Hindlimb muscle (tissue), 1 donor: Measurements from ENCODE around the gene PTPRJ. TPM values are rescaled to one million over a fixed set of nuclear protein-coding genes. Genes with fewer than 3 reads are reported as not detected.
"Not testable (repeated sequence)": the region's sequence is repeated elsewhere in the genome, so short reads cannot be mapped to it uniquely, and the experiment has no call there.

Source experiments
- DNase-seq: peaks from one replicate; pipeline ENCODE4 v3.0.0-alpha.2; 2013
- polyA plus RNA-seq: library from polyadenylated mRNA; unstranded; fragments of 120-200 nt; gene quantifications from one replicate; pipeline ENCODE4 v1.2.1, GENCODE V29; 2013; ENCODE audit not compliant: insufficient read length

The PTPRJ gene
- polyA plus RNA-seq, 1 donor = 3.2 TPM

DNA sequence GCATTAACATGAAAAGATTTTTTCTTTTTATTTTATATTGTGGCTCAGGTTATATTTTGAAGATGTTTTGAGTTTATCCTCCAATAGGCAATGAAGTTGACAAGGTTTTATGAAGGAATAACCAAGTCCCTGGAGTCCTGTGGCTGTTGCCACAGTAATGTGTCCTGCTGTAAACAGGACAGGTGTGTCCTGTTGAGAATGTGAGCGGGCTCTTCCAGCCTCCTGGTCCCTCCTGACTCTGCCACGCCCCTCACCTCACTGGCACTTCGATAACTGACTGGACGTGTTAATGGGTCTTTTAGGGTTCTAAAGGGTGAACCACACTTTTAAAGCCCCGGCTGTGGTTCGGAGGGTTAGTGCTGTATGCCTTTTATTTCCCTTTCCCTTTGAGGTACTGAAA, 188.5 kb downstream of the PTPRJ start:
- no peak for DNase-seq

DNA sequence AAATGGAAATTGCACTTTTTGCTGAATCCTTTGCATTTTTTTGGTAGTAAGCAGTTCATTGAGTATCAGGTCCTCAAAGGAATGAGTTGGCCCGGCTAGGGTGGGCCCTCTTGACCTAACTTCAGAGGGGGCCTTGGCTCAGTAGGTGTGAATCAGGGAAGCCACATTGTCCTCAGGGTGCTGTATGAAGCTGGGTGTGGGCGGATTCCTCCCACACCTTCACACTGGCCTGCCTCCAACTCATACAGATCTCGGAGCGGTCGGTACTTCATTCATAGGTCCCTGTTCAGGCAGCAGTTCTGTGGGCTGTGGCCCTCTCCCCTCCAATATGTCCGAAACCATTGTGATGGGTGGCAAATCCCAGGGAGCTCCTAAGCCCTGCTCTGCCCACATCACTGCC, 188.9 kb downstream of the PTPRJ start:
- DNase-seq = no peak

DNA sequence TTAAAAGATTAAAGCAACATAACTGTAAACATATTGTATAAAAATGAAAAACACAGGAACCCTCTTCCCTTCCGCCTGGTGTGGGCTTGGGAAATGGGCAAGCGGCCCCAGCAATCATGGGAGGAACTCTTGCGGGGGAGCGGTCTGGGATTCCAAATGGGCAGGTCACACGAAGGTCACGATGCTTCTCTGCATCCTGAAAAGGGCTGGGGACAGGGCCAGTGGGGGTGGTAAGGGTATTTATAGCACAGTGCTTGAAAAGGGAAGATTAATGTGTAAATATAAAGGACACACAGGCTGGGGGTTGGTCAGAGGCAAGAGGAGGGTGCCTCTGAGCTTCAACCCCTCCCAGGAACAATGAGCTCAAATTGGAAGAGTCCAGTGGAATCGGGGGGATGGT, 189.4 kb downstream of the PTPRJ start:
- DNase-seq = no peak

DNA sequence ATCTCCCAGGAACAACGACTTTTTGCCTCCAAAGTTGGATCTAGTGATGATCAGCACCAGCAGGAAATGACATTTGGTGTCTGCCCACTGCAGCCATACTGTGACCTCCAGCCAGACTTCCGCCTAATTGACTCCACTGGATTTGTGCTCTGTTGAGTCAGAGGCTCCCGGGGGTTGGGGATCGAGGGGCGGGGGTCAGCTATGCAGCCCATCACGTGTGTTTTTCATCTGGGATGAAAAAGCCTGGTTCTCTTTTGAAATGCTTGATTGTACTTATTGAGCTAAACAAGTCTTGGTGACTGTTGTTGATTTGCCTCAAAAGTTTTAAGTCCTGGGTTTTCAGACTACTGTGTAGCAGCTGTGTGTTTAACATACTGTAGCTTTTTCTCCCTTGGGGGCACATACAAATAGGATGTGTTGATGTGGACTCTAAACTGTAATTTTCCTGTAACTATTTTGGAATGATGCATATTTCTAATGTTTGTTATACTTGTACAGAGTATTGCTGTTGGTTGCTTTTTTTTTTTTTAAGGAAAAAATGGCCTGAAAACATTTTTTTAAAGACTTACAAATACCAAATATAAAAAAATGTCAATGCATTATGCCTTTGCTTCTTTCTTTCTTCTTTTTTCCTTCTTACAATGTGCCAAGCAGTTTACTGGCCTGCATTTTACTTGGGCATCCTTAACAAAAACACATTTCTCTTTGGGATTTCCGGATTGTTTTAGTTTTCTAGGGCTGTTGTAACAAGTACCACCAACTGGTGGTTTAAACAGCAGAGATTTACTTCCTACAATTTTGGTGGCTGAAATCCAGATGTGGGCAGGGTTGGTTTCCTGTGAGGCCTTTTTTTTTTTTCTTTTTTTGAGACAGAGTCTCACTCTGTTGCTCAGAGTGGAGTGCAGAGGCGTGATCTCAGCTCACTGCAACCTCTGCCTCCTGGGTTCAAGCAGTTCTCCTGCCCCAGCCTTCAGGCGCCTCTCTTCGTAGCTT, 190.2 kb downstream of the PTPRJ start:
- no peak for DNase-seq

DNA sequence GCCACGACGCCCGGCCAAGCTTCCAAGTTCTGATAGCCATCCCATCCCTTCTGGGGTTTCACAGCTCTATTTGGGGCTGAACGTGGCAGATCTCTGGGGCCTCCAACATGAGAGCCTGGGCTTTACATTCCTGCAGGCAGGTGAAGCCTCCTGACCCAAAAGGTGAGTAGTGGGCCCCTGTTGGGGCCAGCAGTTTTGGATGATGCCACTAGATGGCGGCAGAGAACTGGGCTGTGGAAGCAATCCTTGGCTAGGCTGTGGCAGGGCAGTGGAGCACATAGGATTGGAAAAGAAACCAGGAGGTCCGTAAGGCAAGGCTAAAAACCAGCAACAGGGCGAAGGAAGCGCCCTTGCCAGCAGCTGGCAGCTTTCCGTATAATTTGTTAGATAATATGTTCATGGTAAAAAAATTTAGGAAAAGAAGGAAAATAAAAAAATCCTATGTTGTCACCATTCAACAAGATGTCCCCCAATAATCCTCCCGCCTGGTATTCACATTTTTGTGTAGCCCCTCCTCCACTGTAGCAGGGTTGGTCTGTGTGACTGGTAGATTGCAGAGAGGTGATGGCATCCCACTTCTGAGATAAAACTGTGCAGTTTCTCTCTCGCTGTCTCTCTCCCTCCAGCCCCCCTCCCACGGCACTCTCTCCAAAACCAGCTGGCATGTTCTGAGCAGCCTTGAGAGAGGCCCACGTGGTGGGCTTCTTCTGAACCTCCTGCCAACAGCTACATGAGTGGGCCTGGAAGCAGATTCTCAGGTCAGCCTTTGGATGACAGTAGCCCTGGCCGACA, 192.7 kb downstream of the PTPRJ start:
- DNase-seq = no peak

DNA sequence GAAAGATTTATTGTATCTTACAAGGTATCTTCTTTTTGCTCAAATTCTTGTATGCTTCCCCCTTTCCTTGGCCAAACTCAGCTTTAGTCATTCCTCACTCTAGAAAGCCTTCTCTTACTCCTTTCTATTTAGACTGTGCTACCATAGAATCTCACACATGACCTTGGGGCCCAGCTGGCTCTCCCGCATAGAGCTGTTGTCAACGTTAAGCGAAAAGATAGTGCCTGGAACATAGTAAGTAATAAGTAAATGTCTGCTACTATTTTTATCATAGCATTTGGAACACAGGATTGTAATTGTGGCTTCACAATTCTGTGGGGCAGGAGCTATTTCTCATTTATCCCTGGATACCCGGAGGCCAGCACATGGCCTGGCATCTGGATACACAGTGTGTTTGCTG, 197.3 kb downstream of the PTPRJ start:
- no peak for DNase-seq

DNA sequence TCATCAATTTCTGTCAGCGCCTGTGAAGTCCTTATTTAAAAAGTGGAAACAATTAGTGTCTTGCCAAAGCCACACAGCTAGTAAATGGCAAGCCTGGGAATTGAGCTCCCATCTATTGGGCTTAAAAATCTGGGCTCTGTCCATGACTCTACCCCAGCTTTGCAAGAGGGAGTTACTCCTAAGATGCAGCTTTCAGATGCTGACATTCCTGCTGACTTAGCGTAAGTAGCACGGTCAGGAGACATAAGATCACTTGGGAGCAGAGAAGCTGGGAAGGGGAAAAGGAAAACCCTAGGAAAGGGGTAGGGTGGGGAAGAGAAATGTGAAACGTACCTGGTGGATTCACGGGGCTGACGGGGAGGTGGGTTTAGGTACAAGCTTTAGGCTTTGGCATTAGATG, 200.3 kb downstream of the PTPRJ start:
- no peak for DNase-seq

DNA sequence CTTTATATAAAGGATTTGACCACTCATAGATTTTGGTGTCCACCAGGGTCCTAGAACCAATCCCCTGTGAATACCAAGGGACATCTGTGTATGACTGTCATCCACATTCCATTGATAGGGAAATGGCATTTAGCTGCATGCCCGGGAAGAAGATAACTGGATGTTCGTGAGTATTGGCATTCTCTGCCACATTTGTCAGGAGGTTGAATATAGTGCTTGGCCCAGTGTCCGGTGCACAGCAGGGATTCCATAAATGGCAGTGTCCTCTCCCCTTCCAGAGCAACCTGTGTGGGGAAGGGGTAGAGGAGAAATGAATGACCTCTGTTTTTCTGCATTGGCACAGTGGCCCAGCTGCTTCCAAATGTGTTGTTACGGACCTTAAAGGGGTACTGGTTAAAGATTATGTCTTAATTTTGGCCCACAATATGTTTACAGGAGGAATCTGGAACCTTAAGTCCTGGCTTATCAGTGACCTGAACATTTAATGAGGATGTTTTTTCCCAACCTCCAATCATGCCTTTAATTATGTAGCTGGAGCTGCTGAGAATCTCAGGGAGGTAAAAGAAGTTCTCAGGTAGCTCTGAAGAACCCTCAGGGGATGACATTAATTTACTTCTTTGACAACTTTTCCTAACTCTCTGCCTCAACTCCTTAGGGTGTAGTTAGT, 202.6 kb downstream of the PTPRJ start:
- DNase-seq = no peak

DNA sequence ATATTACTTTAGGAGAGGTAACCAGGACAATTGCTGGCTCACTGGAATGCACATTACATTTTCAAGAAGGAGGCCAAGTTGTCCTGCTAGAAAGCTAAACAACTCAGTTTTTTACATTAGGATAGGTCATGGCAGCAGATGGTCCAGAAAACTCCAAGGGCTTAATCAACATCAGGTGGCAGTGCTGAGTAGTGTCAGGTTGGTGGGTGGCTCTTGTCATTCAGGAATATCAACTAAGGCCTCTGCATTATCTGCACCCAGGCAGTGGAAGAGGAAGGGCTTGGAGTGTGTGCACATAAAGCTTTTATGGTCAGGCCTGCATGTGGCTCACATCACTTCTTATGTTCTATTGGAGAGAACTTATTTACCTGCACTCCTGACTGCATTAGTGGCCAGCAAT, 204.1 kb downstream of the PTPRJ start:
- no peak for DNase-seq

DNA sequence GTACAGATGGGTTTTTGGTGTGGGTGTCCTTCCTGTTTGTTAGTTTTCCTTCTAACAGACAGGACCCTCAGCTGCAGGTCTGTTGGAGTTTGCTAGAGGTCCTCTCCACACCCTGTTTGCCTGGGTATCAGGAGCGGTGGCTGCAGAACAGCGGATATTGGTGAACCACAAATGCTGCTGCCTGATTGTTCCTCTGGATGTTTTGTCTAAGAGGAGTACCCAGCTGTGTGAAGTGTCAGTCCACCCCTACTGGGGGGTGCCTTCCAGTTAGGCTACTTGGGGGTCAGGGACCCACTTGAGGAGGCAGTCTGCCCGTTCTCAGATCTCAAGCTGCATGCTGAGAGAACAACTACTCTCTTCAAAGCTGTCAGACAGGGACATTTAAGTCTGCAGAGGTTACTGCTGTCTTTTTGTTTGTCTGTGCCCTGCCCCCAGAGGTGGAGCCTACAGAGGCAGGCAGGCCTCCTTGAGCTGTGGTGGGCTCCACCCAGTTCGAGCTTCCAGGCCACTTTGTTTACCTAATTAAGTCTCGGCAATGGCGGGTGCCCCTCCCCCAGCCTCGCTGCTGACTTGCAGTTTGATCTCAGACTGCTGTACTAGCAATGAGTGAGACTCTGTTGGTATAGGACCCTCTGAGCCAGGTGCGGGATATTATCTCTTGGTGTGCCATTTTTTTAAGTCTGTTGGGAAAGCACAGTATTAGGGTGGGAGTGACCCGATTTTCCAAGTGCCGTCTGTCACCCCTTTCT, 210.7 kb downstream of the PTPRJ start:
- not testable (repeated sequence) for DNase-seq

DNA sequence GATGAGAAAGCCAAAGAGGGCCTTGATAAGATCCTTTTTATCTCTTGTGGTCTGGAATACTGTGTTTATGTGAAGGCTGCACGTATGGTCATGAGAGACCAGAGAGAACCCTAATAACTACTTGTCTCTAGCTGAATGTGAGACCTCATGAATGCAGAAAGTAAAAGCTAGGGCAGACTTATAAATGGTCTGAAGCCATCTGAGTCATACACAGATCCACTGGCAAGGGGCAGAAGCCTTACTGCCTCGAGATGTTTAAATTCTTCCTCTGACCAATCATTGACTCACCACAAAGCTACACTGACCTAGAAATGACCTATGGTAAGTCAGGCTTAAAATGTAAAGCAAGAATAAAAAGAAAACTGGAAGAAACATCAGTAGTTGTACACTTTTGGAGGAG, 213.5 kb downstream of the PTPRJ start:
- DNase-seq = no peak

DNA sequence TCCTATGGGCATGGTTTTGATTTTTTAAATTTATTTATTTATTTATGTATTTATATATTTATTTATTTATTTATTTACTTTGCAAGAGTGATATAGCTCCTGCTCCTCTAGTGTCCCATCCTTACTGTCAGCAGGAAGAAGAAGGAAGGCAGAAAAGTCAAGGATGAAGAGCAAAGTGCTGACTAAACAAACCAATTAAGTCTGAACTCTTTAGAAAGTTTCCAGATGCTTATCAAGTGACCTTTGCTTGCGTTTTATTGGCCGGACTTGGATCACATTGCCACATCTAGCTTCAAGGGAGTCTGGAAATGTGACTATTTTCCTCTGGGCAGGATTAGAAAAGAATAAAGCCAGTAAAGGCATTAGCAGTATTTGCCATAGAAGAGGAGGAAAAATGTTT, 227.5 kb downstream of the PTPRJ start:
- no peak for DNase-seq

DNA sequence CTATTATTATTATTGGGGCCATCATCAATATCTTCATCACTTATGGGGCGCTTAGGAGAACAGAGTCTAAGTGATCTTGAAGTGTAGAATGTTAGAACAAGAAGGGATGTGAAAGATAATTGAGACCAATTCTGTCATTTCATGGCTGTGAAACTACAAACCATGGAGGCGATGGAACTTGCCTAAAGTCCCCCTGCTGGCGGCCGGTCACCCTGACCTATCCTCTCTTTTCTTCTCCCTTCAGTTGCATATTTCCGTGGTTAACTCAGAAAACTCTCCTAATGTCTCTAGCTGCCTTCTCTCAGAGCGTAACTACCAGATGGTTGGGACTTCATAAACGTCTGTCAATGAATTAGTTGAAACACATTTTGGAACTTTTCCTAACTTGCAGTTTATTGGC, 229.7 kb downstream of the PTPRJ start:
- DNase-seq = no peak

DNA sequence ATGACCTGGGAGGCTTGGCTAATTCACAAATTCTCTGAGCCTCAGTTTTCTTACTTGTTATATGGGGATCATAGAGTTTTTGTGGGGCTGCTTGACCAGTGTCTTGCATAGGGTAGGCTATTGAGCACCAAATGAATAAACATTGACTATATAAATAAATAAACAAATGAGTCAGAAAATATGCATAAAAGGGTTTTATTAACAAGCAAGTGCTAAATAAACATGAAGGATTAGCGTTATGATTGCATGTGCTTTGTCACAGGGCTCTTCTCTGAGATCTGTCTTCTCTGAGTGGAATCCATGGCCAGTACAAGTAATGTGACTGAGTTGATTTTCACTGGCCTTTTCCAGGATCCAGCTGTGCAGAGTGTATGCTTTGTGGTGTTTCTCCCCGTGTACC, 236.2 kb downstream of the PTPRJ start, which contains the start of gene OR4B1:
Gene OR4B1 (plus strand): TSS at position 301 of the 400 bp plus-strand sequence. CDS start 0 bp downstream, at position 301.
- DNase-seq = no peak

Other genes starting within 250 kb of the PTPRJ start
- gene FNBP4, start 213.2 kb upstream of the PTPRJ start, polyA plus RNA-seq = 92.5 TPM
- 30.6 TPM for gene NUP160, start 132.2 kb upstream of the PTPRJ start, polyA plus RNA-seq
- gene OR4B1, start 236.3 kb downstream of the PTPRJ start, polyA plus RNA-seq = not detected